OCI-LY1 (cell line): ENCODE results near the gene BCL2L12.
"Not testable (repeated sequence)": the region's sequence is repeated elsewhere in the genome, so short reads cannot be mapped to it uniquely, and the experiment has no call there.

Experiments
- H2AFZ ChIP-seq: fragments of 200-600 bp; sonication (generic), shearing (Covaris generic); 2 replicates; pipeline ENCODE4 v1.6.0; 2014; ENCODE audit warnings: antibody characterized with exemption, mild to moderate bottlenecking, low read length
- H3F3A ChIP-seq: fragments of 200-600 bp; sonication (generic), shearing (Covaris generic); 2 replicates; pipeline ENCODE4 v1.6.0; 2014; ENCODE audit warnings: mild to moderate bottlenecking, antibody characterized with exemption, low read length, moderate library complexity; ENCODE audit not compliant: insufficient read depth
- H3K27ac ChIP-seq: fragments of 200-600 bp; sonication (generic); 2 replicates; pipeline ENCODE4 v1.5.1; 2014; ENCODE audit warnings: low read length, mixed run types, mild to moderate bottlenecking, low read depth; ENCODE audit not compliant: poor library complexity, severe bottlenecking
- H3K27me3 ChIP-seq: fragments of 200-600 bp; sonication (generic); 2 replicates; pipeline ENCODE4 v1.6.0; 2014; ENCODE audit warnings: antibody characterized with exemption, mild to moderate bottlenecking, low read length, moderate library complexity; ENCODE audit not compliant: insufficient read depth
- H3K36me3 ChIP-seq: fragments of 200-600 bp; sonication (generic); 2 replicates; pipeline ENCODE4 v1.6.1; 2014; ENCODE audit warnings: mild to moderate bottlenecking, antibody characterized with exemption, low read length, moderate library complexity, mixed read lengths; ENCODE audit not compliant: insufficient read depth
- H3K4me1 ChIP-seq: fragments of 200-600 bp; sonication (generic); 2 replicates; pipeline ENCODE4 v1.5.1; 2014; ENCODE audit warnings: mild to moderate bottlenecking, low read length, moderate library complexity; ENCODE audit not compliant: insufficient read depth, severe bottlenecking
- H3K4me2 ChIP-seq: fragments of 200-600 bp; sonication (generic), shearing (Covaris generic); 2 replicates; pipeline ENCODE4 v1.6.1; 2014; ENCODE audit warnings: low read length
- H3K4me3 ChIP-seq: fragments of 200-600 bp; sonication (generic); 2 replicates; pipeline ENCODE4 v1.5.1; 2014; ENCODE audit warnings: low read length, low read depth, mild to moderate bottlenecking, mixed read lengths; ENCODE audit not compliant: poor library complexity, severe bottlenecking
- H3K79me2 ChIP-seq: fragments of 200-600 bp; shearing (Covaris generic); 2 replicates; pipeline ENCODE4 v1.6.1; 2016; ENCODE audit warnings: mixed run types, low read length, mixed read lengths; ENCODE audit not compliant: insufficient read depth
- H3K9ac ChIP-seq: fragments of 200-600 bp; sonication (generic), shearing (Covaris generic); 2 replicates; pipeline ENCODE4 v1.6.1; 2014; ENCODE audit warnings: mild to moderate bottlenecking, low read length, mixed read lengths
- H3K9me2 ChIP-seq: fragments of 200-600 bp; sonication (generic), shearing (Covaris generic); 2 replicates; pipeline ENCODE4 v1.6.1; 2014; ENCODE audit warnings: low read depth, mild to moderate bottlenecking, low read length, mixed read lengths
- H3K9me3 ChIP-seq: fragments of 200-600 bp; shearing (Covaris generic); 2 replicates; pipeline ENCODE4 v1.6.1; 2014; ENCODE audit warnings: low read length, mixed read lengths
- H4K20me1 ChIP-seq: fragments of 200-600 bp; sonication (generic), shearing (Covaris generic); 2 replicates; pipeline ENCODE4 v1.6.0; 2016; ENCODE audit warnings: mild to moderate bottlenecking, low read length; ENCODE audit not compliant: insufficient read depth
- CTCF ChIP-seq: fragments of 200-600 bp; sonication (generic), shearing (Covaris generic); IDR thresholded peaks from 2 replicates; pipeline ENCODE4 v1.5.1; 2017; ENCODE audit warnings: mild to moderate bottlenecking, antibody characterized with exemption, low read length, moderate library complexity, mixed read lengths
- EZH2 ChIP-seq: fragments of 200-600 bp; sonication (generic), shearing (Covaris generic); IDR thresholded peaks from 2 replicates; pipeline ENCODE4 v1.8.0; 2017; ENCODE audit warnings: borderline replicate concordance, mixed run types, mild to moderate bottlenecking, antibody characterized with exemption, low read length, moderate library complexity, mixed read lengths

The BCL2L12 gene, protein sequence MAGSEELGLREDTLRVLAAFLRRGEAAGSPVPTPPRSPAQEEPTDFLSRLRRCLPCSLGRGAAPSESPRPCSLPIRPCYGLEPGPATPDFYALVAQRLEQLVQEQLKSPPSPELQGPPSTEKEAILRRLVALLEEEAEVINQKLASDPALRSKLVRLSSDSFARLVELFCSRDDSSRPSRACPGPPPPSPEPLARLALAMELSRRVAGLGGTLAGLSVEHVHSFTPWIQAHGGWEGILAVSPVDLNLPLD

GRCh38 chr19:49665351-49666119 lies at the start of gene BCL2L12, which contains the start of gene IRF3:
Gene BCL2L12 (plus strand): TSS chr19:49665933. CDS start chr19:49666693, 760 bp downstream.
Gene IRF3 (minus strand): TSS chr19:49665857. CDS start chr19:49664838, 1,019 bp downstream.
- Histone ChIP-seq H3K9ac (peak within 1 kb of the TSS; percentile 91), H3K9me2 (no peaks in the 10 kb centered on the region), H3K27ac (peak within 1 kb of the TSS; percentile 83), H3K4me1 (peaks cover 23% of the 10 kb centered on the region), H4K20me1 (no peaks in the 10 kb centered on the region), H3F3A (no peaks in the 10 kb centered on the region), H2AFZ (no peak within 1 kb of the TSS), H3K36me3 (peaks cover 48% of the 10 kb centered on the region), H3K27me3 (no peaks in the 10 kb centered on the region), H3K4me2 (peak within 1 kb of the TSS; percentile 80), H3K9me3 (no peaks in the 10 kb centered on the region), H3K79me2 (0 out of 2 replicates have a peak, but pooled peaks cover 5% of the 10 kb centered on the region), H3K4me3 (peak within 1 kb of the TSS; percentile 83)
- TF ChIP-seq CTCF (no peak), EZH2 (no peak)

GRCh38 chr19:49616532-49616931 lies 49.2 kb upstream of the BCL2L12 start:
- no peaks in the 10 kb centered on the region for H3F3A ChIP-seq
- H2AFZ ChIP-seq: no peak overlapping the region
- no peaks in the 10 kb centered on the region for H3K9me3 ChIP-seq
- H3K27ac ChIP-seq: no peak overlapping the region
- TF ChIP-seq CTCF (no peak), EZH2 (no peak)
- no peak overlapping the region for H3K4me3 ChIP-seq
- no peaks in the 10 kb centered on the region for H3K27me3 ChIP-seq
- no peak overlapping the region for H3K4me2 ChIP-seq
- H3K79me2 ChIP-seq: no peaks in the 10 kb centered on the region
- H3K9ac ChIP-seq: no peak overlapping the region
- H3K4me1 ChIP-seq: no peaks in the 10 kb centered on the region
- peaks cover 61% of the 10 kb centered on the region for H3K36me3 ChIP-seq
- no peaks in the 10 kb centered on the region for H3K9me2 ChIP-seq
- no peaks in the 10 kb centered on the region for H4K20me1 ChIP-seq

DNA sequence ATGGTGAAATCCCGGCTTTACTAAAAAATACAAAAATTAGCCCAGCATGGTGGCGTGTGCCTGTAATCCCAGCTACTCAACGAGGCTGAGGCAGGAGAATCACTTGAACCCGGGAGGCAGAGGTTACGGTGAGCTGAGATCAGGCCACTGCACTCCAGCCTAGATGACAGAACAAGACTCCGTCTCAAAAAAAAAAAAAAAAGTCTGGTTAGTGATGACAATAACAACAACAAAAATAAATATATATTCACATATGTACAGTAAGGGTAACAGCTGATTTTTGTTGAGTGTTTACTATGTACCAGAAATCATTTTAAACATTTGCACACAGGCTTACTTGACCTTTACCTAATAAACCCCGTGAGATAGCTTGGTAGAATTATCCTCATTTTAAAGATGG lies 48.8 kb upstream of the BCL2L12 start:
- TF ChIP-seq CTCF (no peak), EZH2 (no peak)
- Histone ChIP-seq H3K4me3 (no peak overlapping the region), H3K27me3 (no peaks in the 10 kb centered on the region), H4K20me1 (no peaks in the 10 kb centered on the region), H3K79me2 (no peaks in the 10 kb centered on the region), H3K4me1 (no peaks in the 10 kb centered on the region), H3K9me3 (no peaks in the 10 kb centered on the region), H3K4me2 (no peak overlapping the region), H3K36me3 (peaks cover 65% of the 10 kb centered on the region), H3K9me2 (no peaks in the 10 kb centered on the region), H3K9ac (no peak overlapping the region), H3K27ac (no peak overlapping the region), H3F3A (no peaks in the 10 kb centered on the region), H2AFZ (no peak overlapping the region)

DNA sequence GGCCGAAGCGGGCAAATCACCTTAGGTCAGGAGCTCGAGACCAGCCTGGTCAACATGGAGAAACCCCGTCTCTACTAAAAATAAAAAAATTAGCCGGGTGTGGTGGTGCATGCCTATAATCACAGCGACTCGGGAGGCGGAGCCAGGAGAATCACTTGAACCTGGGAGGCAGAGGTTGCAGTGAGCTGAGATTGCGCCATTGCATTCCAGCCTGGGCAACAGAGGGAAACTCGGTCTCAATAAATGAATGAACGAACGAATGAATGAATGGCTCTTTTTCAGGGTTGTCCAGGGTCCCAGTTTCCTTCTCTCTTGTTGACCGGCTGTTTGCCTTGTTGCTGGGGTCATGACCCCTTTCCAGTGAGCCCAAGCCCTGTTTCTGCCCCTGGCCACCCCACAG lies 47.9 kb upstream of the BCL2L12 start:
- H4K20me1 ChIP-seq, H3K4me2 ChIP-seq, H3K4me1 ChIP-seq, H3K9me3 ChIP-seq, H3K79me2 ChIP-seq, H3K27me3 ChIP-seq, H2AFZ ChIP-seq, H3F3A ChIP-seq, H3K9me2 ChIP-seq, H3K4me3 ChIP-seq, H3K27ac ChIP-seq, H3K9ac ChIP-seq: not testable (repeated sequence)
- H3K36me3 ChIP-seq: peaks cover 69% of the 10 kb centered on the region
